EL (cell line): ENCODE results near the gene CHMP3.
A peak's percentile ranks its signal among the peaks of the same experiment; 100 is the strongest.
"Not testable (repeated sequence)": the region's sequence is repeated elsewhere in the genome, so short reads cannot be mapped to it uniquely, and the experiment has no call there.

Experiments
- DNase-seq: peaks from one replicate; pipeline ENCODE4 v3.0.0-alpha.2; 2016

Gene CHMP3

GRCh38 chr2:86548913-86549396 lies 14.3 kb downstream of the CHMP3 start:
- not testable (repeated sequence) for DNase-seq

DNA sequence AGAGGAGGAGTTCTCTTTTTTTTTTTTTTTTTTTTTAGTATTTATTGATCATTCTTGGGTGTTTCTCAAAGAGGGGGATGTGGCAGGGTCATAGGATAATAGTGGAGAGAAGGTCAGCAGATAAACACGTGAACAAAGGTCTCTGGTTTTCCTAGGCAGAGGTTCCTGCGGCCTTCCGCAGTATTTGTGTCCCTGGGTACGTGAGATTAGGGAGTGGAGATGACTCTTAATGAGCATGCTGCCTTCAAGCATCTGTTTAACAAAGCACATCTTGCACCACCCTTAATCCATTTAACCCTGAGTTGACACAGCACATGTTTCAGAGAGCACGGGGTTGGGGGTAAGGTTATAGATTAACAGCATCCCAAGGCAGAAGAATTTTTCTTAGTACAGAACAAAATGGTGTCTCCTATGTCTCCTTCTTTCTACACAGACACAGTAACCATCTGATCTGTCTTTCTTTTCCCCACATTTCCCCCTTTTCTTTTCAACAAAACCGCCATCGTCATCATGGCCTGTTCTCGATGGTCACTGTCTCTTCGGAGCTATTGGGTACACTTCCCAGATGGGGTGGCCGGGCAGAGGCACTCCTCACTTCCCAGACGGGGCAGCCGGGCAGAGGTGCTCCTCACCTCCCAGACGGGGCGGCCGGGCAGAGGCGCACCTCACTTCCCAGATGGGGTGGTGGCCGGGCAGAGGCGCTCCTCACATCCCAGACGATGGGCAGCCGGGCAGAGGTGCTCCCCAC lies 14.9 kb downstream of the CHMP3 start:
- not testable (repeated sequence) for DNase-seq

DNA sequence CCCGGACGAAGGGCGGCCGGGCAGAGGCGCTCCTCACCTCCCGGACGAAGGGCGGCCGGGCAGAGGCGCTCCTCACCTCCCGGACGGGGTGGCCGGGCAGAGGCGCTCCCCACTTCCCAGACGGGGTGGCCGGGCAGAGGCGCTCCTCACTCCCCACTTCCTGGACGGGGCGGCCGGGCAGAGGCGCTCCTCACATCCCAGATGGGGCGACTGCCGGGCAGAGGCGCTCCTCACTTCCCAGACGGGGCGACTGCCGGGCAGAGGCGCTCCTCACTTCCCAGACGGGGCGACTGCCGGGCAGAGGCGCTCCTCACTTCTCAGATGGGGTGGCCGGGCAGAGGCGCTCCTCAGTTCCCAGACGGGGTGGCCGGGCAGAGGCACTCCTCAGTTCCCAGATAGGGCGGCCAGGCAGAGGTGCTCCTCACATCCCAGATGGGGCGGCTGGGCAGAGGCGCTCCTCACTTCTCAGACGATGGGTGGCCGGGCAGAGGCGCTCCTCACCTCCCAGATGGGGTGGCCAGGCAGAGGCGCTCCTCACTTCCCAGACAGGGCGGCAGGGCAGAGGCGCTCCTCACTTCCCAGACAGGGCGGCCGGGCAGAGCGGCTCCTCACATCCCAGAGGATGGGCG lies 17.8 kb downstream of the CHMP3 start:
- DNase-seq = not testable (repeated sequence)

GRCh38 chr2:86544278-86545099 lies 18.8 kb downstream of the CHMP3 start:
- not testable (repeated sequence) for DNase-seq

GRCh38 chr2:86543793-86544192 lies 19.4 kb downstream of the CHMP3 start:
- DNase-seq = no peak

DNA sequence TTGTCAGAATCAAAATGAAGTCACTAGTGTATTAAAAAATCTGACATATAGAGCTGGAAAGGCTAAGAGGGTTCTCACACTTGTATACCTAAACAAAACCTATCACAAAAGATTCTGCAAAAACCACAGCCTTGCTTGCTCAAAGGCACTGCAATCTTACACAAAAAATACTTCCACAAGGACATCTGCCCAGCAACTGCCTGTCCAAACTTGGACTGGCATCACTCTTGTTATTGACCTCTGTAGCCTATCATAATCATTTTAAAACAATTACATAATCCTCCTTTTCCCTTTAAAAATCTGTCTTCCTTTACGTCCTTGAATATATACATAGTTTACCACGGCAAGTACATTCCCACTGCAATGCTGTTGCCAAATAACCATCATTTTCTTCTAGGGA lies 19.9 kb downstream of the CHMP3 start:
- DNase-seq = no peak

GRCh38 chr2:86542814-86543213 lies 20.4 kb downstream of the CHMP3 start:
- DNase-seq = no peak

DNA sequence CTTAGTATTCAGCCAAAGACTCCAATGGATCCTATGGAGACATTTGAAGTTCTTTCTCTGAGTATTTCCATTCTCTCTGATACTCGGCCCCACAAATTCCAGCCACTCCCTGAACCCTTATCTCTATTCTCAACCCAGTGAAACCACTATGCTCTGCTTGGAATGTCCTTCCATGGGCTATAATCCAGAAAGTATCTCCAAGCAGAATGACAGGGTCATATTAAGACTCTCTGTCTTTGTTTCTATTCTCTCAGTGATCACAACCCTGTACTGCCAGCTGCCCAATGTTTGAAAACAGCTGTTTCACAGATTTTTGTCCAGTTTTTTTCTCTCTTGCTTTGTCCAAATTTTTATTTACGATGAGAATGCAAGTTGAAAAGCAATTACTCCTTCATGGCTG lies 21.9 kb downstream of the CHMP3 start:
- no peak for DNase-seq

- DNase-seq = no peak
Observed at GRCh38 chr2:86533589-86533988, 29.7 kb downstream of the CHMP3 start.

DNA sequence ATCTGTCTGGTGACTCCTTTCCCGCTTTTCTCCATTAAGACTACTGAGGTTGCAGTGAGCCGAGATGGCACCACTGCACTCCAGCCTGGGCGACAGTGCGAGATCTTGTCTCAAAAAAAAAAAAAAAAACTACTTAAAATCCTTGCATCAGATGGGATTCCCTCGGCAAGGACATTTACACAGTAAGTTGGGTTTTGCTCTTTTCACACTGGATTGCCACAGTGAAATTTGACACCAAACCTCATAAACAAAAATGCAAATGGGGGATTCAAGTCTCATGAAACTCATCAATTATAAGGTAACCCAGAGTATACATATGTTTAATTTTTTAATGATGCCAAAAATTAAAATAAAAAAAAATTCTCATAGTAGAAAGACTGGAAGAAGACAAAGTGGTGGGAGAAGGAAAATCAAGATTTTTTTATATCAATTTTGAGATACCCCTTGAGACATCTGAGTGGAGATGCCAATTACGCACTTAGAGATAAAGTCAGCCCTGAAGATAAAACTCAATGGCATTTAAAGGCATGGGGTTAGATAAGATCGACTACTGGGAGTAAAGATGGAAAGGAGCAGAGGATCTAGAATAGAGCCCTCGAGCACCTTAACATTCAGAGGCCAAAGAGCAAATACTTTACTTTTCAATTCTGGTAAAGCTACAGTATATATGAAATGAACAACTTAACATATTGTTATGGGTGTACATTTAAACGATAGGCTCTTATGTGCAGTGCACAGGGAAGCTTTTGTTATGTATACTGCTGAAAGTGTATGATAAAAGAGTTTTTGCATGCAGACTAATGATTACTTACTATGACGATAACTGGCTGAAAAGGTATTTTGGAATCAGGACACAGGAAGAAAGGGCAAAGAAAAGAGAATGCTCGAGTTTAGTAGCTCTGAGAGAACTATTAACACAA lies 37.6 kb downstream of the CHMP3 start:
- DNase-seq = no peak

- no peak for DNase-seq
Observed at GRCh38 chr2:86523491-86523890, 39.8 kb downstream of the CHMP3 start.

DNA sequence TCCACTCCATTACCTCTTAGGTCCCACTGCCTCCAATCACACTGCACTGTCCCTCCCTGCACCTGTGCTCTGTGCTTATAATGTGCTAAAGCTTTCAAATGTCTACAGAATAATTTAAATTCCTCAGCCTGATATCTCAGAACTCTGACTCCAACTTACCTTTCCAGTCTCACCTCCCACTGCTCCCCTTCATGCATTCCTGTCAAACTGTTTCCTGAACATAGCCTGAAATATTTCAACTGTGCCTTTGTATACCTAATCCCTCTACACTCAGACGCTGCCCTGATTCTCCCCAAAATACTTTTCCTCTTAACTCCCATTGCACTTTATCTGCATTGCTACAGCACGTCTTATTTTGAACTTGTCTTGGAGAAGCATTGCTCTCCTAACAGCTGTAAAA lies 40.5 kb downstream of the CHMP3 start:
- DNase-seq = no peak

DNA sequence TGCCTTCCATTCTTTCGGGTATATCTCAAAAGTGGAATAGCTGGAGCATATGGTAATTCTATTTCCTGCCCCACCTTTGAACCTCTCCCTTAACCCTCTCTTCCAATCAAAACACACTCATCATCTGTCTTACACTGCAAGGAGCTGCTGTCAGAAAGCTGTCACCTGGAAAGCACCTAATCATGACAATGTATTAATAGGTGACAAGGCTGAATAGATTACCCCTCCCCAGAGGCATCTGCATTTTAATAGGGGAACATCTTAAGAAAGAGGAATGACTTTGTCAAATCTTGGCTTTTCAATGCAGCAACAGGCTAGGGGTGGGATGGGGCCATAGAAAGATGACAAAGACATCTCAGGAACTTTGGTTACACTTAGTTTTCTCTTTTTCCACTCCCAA lies 41.3 kb downstream of the CHMP3 start:
- no peak for DNase-seq

DNA sequence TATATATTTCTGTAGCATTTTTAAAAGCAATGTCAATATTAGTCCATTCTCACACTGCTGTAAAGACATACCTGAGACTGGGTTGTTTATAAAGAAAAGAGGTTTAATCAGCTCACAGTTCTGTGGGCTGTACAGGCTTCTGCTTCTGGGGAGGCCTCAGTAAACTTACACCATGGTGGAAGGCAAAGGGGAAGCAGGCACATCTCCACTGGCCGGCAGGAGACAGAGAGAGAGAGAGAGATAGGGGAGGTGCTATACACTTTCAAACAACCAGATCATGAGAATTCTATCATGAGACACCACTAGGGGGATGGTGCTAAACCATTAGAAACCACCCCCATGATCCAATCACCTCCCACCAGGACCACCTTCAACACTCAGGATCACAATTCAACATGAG lies 43.1 kb downstream of the CHMP3 start:
- DNase-seq = no peak

DNA sequence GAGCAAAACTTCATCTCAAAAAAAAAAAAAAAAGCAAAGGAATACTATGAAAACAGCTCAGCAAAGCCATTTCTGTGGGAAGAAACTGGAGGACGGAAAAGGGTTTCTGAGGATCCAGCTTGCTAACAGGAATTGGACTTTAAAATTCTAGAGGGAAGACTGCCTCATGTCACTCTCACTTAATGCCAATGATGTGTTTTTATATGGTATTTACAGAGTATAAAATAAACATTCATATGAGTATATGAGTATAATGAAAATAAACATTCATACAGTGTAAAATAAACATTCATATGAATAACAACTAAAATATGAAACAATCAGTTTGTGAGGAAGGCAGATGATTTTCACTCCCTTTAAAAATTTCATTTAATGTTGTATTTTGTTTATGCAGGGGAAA lies 43.9 kb downstream of the CHMP3 start:
- no peak for DNase-seq

GRCh38 chr2:86518481-86518880 lies 44.8 kb downstream of the CHMP3 start:
- DNase-seq = peak; percentile 10

DNA sequence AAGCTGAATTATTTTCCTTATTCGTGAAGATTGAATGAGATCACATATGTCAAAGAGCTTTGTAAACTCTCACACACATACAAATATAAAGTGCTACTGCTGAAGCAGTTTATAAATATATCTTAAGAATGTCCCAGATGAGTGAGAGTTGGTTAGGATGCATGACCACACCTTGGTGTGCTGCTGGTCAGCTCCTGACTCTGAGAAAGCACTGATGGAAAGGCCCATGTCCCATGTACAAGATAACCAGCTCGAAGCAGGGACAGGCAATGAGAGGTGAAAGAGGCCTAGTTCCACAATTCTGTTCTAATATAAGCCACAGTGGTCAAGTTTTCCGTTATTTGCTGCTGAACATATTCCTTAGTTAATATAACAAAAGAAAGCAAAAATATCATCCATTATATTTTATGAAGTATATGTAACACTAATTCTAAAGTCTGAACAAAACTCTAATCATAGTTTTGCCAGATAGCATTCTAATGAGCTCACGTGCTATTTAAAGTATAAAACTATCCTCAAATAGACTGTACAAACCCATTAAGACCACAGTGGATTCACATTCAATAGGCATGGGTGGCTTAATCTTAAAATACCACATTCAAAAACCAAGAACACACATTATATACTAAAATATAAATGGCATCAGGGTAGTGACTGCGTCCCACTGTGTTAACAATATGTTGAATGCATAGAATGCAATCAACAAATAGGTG lies 49.1 kb downstream of the CHMP3 start:
- no peak for DNase-seq

GRCh38 chr2:86512892-86513291 lies 50.4 kb downstream of the CHMP3 start:
- DNase-seq = no peak

GRCh38 chr2:86512034-86512433 lies 51.2 kb downstream of the CHMP3 start:
- no peak for DNase-seq

GRCh38 chr2:86510436-86510933 lies 52.8 kb downstream of the CHMP3 start:
- no peak for DNase-seq

DNA sequence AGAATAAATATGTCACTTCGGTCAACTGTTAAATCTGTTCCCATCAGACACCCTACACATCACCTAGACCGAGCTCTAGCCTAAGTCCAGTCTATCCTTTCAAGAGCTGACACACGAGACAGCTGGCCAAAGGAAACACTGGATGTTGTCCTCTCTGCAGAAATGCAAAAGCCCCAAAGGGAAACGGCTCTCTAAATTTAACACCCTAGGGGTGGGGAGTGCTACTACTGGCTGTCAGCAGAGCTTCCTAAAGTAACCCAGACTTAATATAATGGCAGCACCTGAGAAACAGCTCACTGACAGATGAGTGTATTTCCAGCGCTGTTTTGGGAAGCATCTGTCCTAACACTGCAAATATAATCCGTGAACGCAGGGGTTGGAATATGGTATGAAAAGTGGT lies 55.6 kb downstream of the CHMP3 start:
- DNase-seq = no peak
